CD4-positive, alpha-beta T cell treated with Interleukin-21 for 1 hour (primary cell): ENCODE data around the gene CNTNAP2.
"Not testable (repeated sequence)": the region's sequence is repeated elsewhere in the genome, so short reads cannot be mapped to it uniquely, and the experiment has no call there.

ENCODE experiments used
- DNase-seq: peaks from one replicate; pipeline ENCODE4 v3.0.0-alpha.2; 2020

The CNTNAP2 gene

DNA sequence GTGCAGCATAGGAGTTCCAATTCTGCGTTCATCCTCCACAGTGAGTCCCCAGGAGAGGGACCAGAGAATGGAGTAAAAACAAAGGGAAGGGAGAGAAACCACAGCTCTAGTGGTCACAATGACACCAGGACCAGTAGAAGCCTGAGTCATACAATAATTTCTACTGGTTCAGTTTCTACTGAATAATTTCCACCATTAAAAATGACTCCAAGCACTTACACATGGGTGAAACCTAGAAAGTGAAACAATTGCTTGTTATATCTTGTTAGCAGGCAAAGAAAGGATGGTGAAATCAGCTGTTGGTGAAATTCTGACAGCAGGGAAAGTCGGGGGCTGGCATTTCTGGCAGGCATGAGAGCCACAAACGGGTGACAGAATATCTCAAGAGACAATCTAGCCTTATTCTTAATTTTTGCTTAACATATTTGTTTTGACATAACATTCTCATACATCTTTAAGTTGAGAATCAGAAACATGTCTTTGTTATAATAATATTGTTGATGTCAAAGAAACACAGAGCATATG, 1408.2 kb downstream of the CNTNAP2 start:
- DNase-seq, result no peak

DNA sequence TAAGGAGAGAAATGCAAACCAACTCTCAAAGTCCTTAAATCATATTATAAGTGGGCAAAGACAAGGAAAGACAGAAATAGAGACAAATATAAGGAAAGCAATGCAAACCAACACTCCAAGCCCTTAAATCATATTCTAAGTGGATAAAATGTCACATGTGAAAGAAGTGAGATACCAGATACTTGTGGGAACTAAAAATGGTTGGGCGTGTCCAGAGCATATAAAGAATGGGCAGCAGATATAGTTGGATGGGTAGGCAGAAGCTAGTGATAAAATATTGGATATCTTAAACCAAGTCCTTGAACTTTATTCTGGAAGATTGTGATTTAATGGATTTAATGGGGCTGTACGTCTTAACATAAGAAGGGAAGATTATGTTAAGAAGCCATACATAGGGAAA, 1408.7 kb downstream of the CNTNAP2 start:
- no peak for DNase-seq

- DNase-seq, result no peak
Measured at GRCh38 chr7:147535701-147536111, 1419.1 kb downstream of the CNTNAP2 start.

GRCh38 chr7:147539685-147540084, 1423.1 kb downstream of the CNTNAP2 start:
- DNase-seq, result no peak

- DNase-seq, result no peak
Measured at GRCh38 chr7:147540743-147541142, 1424.1 kb downstream of the CNTNAP2 start.

DNA sequence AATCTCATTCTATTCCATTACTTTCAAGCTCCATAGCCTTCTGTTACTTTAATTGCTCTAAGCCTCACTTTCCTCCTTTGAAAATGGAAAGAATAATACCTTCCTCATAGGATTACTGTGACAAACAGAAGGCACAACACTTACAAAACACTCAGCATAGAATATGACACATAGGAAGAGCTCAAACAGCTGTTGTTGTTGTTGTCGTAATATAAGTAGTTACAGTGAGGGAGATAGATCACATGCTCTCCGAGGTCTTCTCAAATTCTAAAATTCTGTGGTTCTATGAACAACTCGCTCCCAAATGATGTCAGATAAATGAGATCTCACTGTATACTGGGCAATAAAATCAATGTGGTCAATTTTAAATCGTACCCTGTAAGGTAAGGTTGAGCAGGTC, 1424.7 kb downstream of the CNTNAP2 start:
- DNase-seq, result no peak

GRCh38 chr7:147547252-147547897, 1430.8 kb downstream of the CNTNAP2 start:
- DNase-seq, result no peak

- no peak for DNase-seq
Measured at GRCh38 chr7:147556317-147556716, 1439.7 kb downstream of the CNTNAP2 start.

DNA sequence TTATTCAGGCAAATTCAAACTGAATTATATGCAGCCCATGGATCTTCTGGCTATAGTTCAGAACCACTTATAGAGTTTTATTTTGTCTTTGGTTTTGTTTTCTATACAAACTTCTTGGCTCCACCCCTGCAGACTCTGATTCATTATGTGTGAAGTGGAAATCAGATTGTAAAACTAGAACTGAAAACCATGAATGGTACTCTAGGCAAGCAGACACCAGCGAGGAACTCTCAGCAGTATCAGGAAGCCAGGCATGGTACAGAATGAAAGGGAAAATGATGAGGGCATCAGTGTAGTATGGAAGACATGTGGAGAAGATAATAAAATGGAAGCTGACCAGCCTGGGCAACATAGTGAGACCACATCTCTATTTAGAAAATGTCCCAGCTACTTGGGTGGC, 1447.1 kb downstream of the CNTNAP2 start:
- DNase-seq, result no peak

- DNase-seq, result no peak
Measured at GRCh38 chr7:147564786-147565476, 1448.3 kb downstream of the CNTNAP2 start.

- DNase-seq, result no peak
Measured at GRCh38 chr7:147567043-147567442, 1450.4 kb downstream of the CNTNAP2 start.

DNA sequence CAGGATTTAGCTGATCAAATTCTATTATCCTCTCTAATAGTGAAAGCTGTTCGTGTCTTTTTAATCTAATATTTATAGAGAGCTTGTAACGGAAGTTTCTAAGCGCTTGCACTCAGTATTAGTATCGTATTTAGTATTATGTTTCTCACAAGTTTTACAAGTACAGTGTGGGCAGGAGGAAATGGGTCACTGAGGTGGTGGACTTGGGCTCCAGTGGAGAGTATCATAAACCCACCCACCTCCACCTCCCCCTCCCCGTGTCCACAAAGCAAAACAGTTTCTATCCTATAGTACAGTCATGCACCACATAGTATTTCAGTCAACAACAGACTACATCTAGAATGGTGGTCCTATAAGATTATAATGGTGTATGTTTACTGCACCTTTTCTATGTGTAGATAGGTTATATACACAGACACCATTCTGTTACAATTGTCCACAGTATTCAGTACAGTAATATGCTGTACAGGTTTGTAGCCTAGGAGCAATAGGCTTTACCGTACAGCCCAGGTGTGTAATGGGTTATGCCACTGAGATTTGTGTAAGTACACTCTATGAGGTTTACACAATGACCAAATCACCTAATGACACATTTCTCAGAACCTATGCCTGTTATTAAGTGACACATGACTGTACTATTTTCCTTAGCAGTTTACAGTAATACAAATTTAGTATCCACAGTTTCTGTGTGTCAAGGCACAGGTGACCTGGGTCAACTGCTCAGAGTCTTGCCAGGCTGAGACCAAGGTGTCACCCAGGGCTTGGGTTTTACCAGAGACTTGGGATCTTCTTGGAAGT, 1452.7 kb downstream of the CNTNAP2 start:
- DNase-seq, result no peak

- no peak for DNase-seq
Measured at GRCh38 chr7:147570390-147570789, 1453.8 kb downstream of the CNTNAP2 start.

DNA sequence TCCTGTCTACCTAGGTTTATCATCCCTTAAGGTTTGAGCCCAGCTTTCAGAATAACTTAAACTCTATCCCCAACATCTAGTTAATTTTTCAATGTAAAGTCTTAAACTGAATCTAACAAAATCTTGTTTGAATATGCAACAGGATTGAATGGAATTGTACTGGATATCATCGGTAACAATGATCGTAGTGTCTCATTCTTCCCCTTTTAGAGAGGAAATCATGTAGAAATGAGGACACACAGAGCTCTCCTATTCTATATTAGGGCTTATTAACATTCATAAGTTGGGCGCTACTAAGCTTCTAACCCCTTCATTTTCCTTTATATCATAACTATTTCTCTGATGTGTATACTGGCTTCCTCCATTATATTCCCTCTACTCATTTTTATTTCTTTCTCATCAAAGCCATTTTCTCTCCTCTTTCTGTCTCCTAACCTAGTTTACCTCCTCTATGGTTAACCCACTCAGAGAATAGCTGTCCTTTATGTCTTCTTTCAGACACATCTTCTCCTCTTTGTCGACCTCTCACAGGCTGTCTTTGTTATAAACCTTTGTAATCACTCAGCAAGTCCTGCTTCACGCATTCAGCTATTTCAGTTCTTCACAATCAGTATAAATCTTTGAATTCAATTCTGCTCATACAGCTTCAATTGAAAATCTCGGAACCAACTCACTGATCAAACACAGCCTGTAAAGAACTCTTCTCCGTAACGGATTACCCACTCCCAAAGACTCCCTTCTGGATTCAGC, 1455.0 kb downstream of the CNTNAP2 start:
- DNase-seq, result no peak

DNA sequence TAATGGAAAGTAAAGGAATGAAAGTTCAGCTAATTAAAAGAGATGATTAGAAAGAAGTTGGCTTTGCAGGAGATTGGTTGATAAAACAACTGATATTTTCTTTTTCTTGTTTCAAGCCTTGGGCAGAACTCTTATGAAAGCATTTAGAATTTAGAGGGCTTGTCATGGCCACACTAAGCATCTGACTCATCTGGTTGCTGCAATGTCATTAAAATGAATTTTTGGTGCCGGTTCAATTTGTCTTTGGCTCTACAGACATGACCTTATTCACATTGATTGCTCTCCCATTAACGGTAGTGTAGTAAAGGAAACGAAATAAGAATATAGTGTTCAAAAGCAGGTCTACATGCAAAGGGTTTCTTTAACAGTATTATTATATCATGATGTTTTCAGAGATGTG, 1461.6 kb downstream of the CNTNAP2 start:
- DNase-seq, result no peak

DNA sequence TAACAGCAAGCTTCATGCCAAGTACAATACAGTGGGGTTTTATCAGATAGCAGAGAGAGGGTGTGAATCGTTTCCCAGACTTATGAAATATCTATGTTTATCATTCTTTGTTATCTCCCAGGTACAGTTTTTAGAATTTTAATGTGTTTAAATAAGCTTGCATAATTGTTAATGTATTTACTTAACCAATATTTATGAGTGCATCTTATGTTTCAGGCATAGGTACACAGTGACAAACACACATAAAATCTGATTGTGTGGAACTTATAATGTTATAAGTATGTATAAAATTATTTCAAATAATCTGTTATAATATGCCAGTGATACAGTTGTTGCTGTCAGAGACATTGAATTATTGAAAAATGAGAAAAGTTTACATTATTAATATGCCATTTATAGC, 1462.5 kb downstream of the CNTNAP2 start:
- no peak for DNase-seq

DNA sequence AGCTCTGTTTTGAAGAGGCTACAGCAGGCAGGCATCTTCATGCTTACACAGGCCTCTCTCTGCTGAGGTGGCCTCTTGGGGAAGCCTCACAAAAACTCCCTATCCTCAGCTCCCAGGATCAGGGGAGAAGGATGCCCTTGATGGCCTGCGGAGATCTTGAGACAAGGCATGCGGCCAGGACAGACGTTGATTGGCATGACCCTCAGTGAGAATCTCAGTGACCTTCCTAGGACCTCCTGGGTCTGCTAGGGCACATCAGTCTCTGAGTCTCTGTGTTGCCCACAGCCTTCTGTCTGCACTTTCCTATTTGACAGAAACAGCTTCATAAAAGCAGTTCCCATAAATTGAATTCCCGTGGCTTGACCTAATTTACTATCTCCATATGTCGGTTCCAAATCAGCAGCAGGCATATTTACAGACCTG, 1468.2 kb downstream of the CNTNAP2 start:
- DNase-seq, result no peak

DNA sequence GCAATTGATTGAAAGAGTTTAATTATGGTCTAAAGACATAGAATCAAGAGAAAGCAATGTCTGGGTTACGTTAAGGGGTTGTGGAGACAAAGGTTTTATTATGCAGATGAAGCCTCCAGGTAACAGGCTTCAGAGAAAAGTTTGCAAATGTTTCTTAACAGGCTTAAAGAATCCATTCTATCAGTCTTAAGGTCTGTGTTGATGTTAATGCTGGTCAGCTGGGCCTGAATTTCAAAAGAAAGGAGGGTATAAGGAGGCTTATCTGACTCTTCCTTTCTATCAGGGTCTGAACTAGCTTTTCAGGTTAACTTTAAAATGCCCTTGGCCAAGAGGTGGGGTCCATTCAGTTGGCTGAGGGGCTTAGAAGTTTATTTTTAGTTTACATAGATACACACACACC, 1469.5 kb downstream of the CNTNAP2 start:
- no peak for DNase-seq

- DNase-seq, result no peak
Measured at GRCh38 chr7:147586526-147586925, 1469.9 kb downstream of the CNTNAP2 start.

DNA sequence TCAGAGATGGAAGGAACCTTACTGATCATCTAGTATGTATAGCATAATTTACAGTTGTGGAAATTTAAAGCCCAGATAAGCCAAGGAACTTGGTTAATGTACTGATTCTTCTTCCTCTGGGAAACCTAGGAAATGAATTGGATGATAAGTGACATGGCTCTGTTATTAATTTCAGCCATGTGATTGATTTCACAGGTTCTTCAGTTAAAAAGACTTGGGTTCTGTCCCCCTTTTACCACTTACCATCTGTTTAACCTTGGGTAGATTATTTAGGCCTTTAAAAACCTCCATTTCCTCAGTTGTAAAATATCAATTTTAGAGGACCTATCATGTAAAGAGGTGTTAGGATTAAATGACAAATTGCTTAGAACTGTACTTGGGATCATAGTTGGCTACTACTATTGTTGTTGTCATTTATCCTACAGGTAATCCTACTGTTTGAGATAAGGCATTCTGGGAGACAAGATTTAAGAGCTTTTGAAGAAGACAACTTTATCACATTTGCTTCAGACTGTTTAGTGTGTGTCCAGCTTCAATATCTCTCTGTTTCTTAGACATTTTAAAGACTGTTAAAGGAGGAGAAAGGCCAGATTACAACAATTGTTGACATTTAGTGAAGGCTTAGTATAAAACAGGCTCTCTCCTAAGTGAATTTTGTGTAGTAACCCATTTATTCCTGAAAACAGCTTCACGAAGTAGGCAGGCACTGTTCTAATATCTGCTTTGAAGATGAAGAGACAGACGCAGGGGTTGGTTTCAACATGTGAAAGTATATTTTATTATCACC, 1476.9 kb downstream of the CNTNAP2 start:
- DNase-seq, result no peak

DNA sequence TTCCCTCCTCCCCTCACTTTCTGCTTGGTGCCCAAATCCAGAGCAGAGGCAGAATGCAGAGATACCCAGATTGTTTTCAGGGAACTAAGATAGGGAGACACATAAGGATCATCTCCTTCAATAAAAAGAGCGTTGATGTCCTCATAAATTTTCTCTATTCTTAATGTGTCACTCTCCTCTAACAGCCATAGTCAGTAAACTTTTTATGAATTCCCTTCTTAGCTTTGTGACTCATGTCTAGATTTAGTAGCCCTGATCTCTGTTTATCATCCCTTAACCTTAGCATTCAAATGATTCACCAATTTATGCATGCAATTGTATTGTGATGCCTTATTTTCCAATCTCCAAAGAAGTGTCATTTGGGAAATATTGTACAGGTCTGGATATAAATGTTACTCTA, 1478.4 kb downstream of the CNTNAP2 start:
- DNase-seq, result no peak

DNA sequence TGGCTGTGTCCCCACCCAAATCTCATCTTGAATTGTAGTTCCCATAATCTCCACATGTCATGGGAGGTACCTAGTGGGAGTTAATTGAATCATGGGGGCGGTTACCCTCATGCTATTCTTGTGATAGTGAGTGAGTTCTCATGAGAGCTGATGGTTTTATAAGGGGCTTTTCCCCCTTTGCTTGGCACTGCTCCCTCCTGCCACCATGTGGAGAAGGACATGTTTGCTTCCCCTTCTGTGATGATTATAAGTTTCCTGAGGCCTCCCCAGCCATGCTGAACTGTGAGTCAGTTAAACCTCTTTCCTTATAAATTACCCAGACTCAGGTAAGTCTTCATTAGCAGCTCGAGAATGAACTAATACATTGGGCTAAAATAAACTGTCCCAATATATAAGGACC, 1482.1 kb downstream of the CNTNAP2 start:
- DNase-seq, result not testable (repeated sequence)
